Measurements from ENCODE around the gene OLFM2. TPM values are rescaled to one million over a fixed set of nuclear protein-coding genes. Genes with fewer than 3 reads are reported as not detected.
"Not testable (repeated sequence)": the region's sequence is repeated elsewhere in the genome, so short reads cannot be mapped to it uniquely, and the experiment has no call there.

The OLFM2 gene
- total RNA-seq, 1 donor from 2014 or later: 18.8 TPM

- Histone ChIP-seq H3K27me3 (ENCODE audit: control insufficient read depth in 3 of 3, insufficient read depth in 3 of 3, low read length in 3 of 3) (no peaks in the 10 kb centered on the region), H3K27ac (ENCODE audit: low read depth, low read length) (no peak overlapping the region), H3K9me3 (ENCODE audit: control insufficient read depth in 3 of 3, low read length in 3 of 3) (no peaks in the 10 kb centered on the region), H3K4me1 (ENCODE audit: control insufficient read depth in 3 of 3, insufficient read depth in 3 of 3, low read length in 3 of 3) (no peaks in the 10 kb centered on the region), H3K4me3 (ENCODE audit: low read length in 3 of 3) (no peak overlapping the region), H3K9ac (ENCODE audit: low read depth in 1 of 3, low read length in 3 of 3) (no peak overlapping the region), H3K36me3 (ENCODE audit: control insufficient read depth in 3 of 3, insufficient read depth in 3 of 3, low read length in 3 of 3) (peaks cover 0 to 2% (median 0%) of the 10 kb centered on the region in 3 donors)
These were observed 79.1 kb downstream of the OLFM2 start for GRCh38 chr19:9857076-9857721.

DNA sequence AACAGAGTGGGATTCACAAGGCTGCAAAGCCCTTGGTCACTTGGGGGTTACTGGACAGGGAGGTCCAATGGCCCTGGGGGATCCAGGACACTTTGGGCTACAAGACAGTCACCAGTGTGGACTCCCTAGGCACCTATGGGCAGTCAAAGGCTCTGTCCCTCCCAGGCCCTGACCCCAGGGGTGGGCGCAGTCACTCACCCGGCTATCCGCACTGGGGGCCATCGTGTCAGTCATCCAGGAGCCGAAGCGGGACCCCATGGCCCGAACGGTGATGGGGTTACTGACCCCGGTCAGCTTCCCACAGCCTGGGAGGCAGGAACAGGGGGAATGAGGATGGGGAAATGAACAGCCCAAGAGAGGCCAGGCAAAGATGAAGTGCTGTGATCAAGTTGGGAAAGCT, 79.7 kb downstream of the OLFM2 start:
- H3K27me3 ChIP-seq (ENCODE audit: control insufficient read depth in 3 of 3, insufficient read depth in 3 of 3, low read length in 3 of 3): no peaks in the 10 kb centered on the region

GRCh38 chr19:9854282-9854846, 82.0 kb downstream of the OLFM2 start:
- no peaks in the 10 kb centered on the region for H3K9me3 ChIP-seq (ENCODE audit: control insufficient read depth in 3 of 3, low read length in 3 of 3)
- no peaks in the 10 kb centered on the region for H3K27me3 ChIP-seq (ENCODE audit: control insufficient read depth in 3 of 3, insufficient read depth in 3 of 3, low read length in 3 of 3)
- H3K27ac ChIP-seq (ENCODE audit: low read depth, low read length): no peak overlapping the region
- H3K9ac ChIP-seq (ENCODE audit: low read depth in 1 of 3, low read length in 3 of 3): no peak overlapping the region
- H3K4me1 ChIP-seq (ENCODE audit: control insufficient read depth in 3 of 3, insufficient read depth in 3 of 3, low read length in 3 of 3): no peaks in the 10 kb centered on the region
- H3K36me3 ChIP-seq (ENCODE audit: control insufficient read depth in 3 of 3, insufficient read depth in 3 of 3, low read length in 3 of 3): peaks cover 0 to 3% (median 0%) of the 10 kb centered on the region in 3 donors
- H3K4me3 ChIP-seq (ENCODE audit: low read length in 3 of 3): no peak overlapping the region

More for the DNA sequence above, 79.7 kb downstream of the OLFM2 start:
- no peaks in the 10 kb centered on the region for H3K4me1 ChIP-seq (ENCODE audit: control insufficient read depth in 3 of 3, insufficient read depth in 3 of 3, low read length in 3 of 3)
- peaks cover 0 to 2% (median 0%) of the 10 kb centered on the region in 3 donors for H3K36me3 ChIP-seq (ENCODE audit: control insufficient read depth in 3 of 3, insufficient read depth in 3 of 3, low read length in 3 of 3)
- no peak overlapping the region for H3K9ac ChIP-seq (ENCODE audit: low read depth in 1 of 3, low read length in 3 of 3)
- no peaks in the 10 kb centered on the region for H3K9me3 ChIP-seq (ENCODE audit: control insufficient read depth in 3 of 3, low read length in 3 of 3)
- H3K27ac ChIP-seq (ENCODE audit: low read depth, low read length): no peak overlapping the region
- no peak overlapping the region for H3K4me3 ChIP-seq (ENCODE audit: low read length in 3 of 3)

DNA sequence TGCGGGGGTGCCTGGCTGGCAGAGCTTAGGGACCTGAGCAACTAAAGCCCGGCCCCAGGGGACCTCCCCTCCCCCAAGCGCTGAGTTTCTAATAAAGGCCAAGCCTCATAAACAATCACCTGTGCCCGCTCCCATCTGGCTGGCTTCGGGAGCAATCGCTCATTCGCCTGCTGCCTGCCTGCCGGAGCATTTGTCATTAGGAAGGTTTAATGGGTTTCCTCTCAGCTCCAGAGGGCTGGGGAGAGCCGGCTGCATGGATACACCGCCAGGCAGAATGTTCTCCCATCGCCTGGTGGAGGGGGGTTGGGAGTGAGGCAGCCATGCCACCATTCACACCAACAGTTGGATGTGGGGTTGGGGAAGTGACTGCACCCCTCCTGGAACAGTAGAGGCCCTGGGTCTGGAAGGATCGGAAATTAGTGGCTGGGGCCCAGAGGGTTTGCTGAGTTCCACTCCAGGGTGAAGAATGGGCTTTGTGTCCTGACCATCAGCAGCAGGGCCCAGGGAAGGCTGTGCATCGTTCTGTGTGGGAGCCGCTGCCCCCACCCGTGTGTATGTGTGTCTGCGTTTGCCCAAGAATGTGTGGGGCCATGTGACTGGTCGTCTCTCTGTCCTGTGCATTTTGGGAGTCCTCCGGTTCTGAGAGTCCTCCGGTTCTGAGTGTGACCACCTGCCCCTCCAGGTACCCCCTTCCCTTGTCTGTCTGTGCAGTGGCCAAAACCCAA, 85.9 kb downstream of the OLFM2 start:
- Histone ChIP-seq H3K27me3 (ENCODE audit: control insufficient read depth in 3 of 3, insufficient read depth in 3 of 3, low read length in 3 of 3) (no peaks in the 10 kb centered on the region), H3K9ac (ENCODE audit: low read depth in 1 of 3, low read length in 3 of 3) (no peak overlapping the region), H3K27ac (ENCODE audit: low read depth, low read length) (no peak overlapping the region), H3K9me3 (ENCODE audit: control insufficient read depth in 3 of 3, low read length in 3 of 3) (no peaks in the 10 kb centered on the region), H3K36me3 (ENCODE audit: control insufficient read depth in 3 of 3, insufficient read depth in 3 of 3, low read length in 3 of 3) (peaks cover 23 to 31% (median 26%) of the 10 kb centered on the region in 3 donors), H3K4me1 (ENCODE audit: control insufficient read depth in 3 of 3, insufficient read depth in 3 of 3, low read length in 3 of 3) (peaks cover 0 to 7% (median 3%) of the 10 kb centered on the region in 3 donors), H3K4me3 (ENCODE audit: low read length in 3 of 3) (no peak overlapping the region)

DNA sequence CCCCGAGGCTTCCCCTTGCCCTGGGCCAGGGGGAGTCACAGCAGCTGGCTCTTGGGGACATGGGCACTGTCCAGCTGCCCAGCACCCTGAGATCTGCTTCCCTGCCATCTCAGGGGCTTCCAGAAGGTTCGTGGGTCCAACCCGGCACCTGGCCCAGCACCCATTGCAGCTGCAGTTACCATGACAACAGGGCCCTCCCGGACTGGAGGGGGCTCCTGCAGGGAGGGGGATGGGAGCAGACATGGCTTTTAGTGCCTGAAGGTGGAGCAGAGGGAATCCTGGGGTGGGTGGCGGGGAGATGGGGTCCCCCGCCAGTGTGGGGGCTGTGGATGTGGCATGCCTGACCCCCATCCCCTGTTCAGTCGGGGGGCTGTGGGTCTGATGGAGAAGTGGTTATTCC, 86.5 kb downstream of the OLFM2 start:
- H3K4me3 ChIP-seq (ENCODE audit: low read length in 3 of 3): no peak overlapping the region
- no peak overlapping the region for H3K9ac ChIP-seq (ENCODE audit: low read depth in 1 of 3, low read length in 3 of 3)
- H3K36me3 ChIP-seq (ENCODE audit: control insufficient read depth in 3 of 3, insufficient read depth in 3 of 3, low read length in 3 of 3): peaks cover 27 to 34% (median 29%) of the 10 kb centered on the region in 3 donors
- no peaks in the 10 kb centered on the region for H3K9me3 ChIP-seq (ENCODE audit: control insufficient read depth in 3 of 3, low read length in 3 of 3)
- H3K27me3 ChIP-seq (ENCODE audit: control insufficient read depth in 3 of 3, insufficient read depth in 3 of 3, low read length in 3 of 3): no peaks in the 10 kb centered on the region
- peaks cover 0 to 7% (median 3%) of the 10 kb centered on the region in 3 donors for H3K4me1 ChIP-seq (ENCODE audit: control insufficient read depth in 3 of 3, insufficient read depth in 3 of 3, low read length in 3 of 3)
- no peak overlapping the region for H3K27ac ChIP-seq (ENCODE audit: low read depth, low read length)

GRCh38 chr19:9848762-9849161, 87.6 kb downstream of the OLFM2 start:
- Histone ChIP-seq H3K9me3 (ENCODE audit: control insufficient read depth in 3 of 3, low read length in 3 of 3) (peaks cover 0 to 4% (median 0%) of the 10 kb centered on the region in 3 donors), H3K4me1 (ENCODE audit: control insufficient read depth in 3 of 3, insufficient read depth in 3 of 3, low read length in 3 of 3) (peaks cover 0 to 7% (median 3%) of the 10 kb centered on the region in 3 donors), H3K9ac (ENCODE audit: low read depth in 1 of 3, low read length in 3 of 3) (no peak overlapping the region), H3K4me3 (ENCODE audit: low read length in 3 of 3) (no peak overlapping the region), H3K36me3 (ENCODE audit: control insufficient read depth in 3 of 3, insufficient read depth in 3 of 3, low read length in 3 of 3) (peaks cover 37 to 38% (median 38%) of the 10 kb centered on the region in 3 donors), H3K27me3 (ENCODE audit: control insufficient read depth in 3 of 3, insufficient read depth in 3 of 3, low read length in 3 of 3) (no peaks in the 10 kb centered on the region), H3K27ac (ENCODE audit: low read depth, low read length) (no peak overlapping the region)

GRCh38 chr19:9848060-9848459, 88.3 kb downstream of the OLFM2 start:
- Histone ChIP-seq H3K9me3 (ENCODE audit: control insufficient read depth in 3 of 3, low read length in 3 of 3) (peaks cover 0 to 9% (median 0%) of the 10 kb centered on the region in 3 donors), H3K27me3 (ENCODE audit: control insufficient read depth in 3 of 3, insufficient read depth in 3 of 3, low read length in 3 of 3) (no peaks in the 10 kb centered on the region), H3K36me3 (ENCODE audit: control insufficient read depth in 3 of 3, insufficient read depth in 3 of 3, low read length in 3 of 3) (peaks cover 44% of the 10 kb centered on the region in 3 donors), H3K9ac (ENCODE audit: low read depth in 1 of 3, low read length in 3 of 3) (no peak overlapping the region), H3K27ac (ENCODE audit: low read depth, low read length) (no peak overlapping the region), H3K4me1 (ENCODE audit: control insufficient read depth in 3 of 3, insufficient read depth in 3 of 3, low read length in 3 of 3) (peaks cover 0 to 7% (median 3%) of the 10 kb centered on the region in 3 donors), H3K4me3 (ENCODE audit: low read length in 3 of 3) (no peak overlapping the region)

- no peak overlapping the region for H3K27ac ChIP-seq (ENCODE audit: low read depth, low read length)
- no peaks in the 10 kb centered on the region for H3K27me3 ChIP-seq (ENCODE audit: control insufficient read depth in 3 of 3, insufficient read depth in 3 of 3, low read length in 3 of 3)
- H3K9me3 ChIP-seq (ENCODE audit: control insufficient read depth in 3 of 3, low read length in 3 of 3): peaks cover 0 to 10% (median 0%) of the 10 kb centered on the region in 3 donors
- no peak overlapping the region for H3K4me3 ChIP-seq (ENCODE audit: low read length in 3 of 3)
- H3K9ac ChIP-seq (ENCODE audit: low read depth in 1 of 3, low read length in 3 of 3): no peak overlapping the region
- H3K36me3 ChIP-seq (ENCODE audit: control insufficient read depth in 3 of 3, insufficient read depth in 3 of 3, low read length in 3 of 3): peaks cover 52 to 53% (median 53%) of the 10 kb centered on the region in 3 donors
- peaks cover 0 to 7% (median 3%) of the 10 kb centered on the region in 3 donors for H3K4me1 ChIP-seq (ENCODE audit: control insufficient read depth in 3 of 3, insufficient read depth in 3 of 3, low read length in 3 of 3)
These were observed 89.1 kb downstream of the OLFM2 start for GRCh38 chr19:9847087-9847671.

DNA sequence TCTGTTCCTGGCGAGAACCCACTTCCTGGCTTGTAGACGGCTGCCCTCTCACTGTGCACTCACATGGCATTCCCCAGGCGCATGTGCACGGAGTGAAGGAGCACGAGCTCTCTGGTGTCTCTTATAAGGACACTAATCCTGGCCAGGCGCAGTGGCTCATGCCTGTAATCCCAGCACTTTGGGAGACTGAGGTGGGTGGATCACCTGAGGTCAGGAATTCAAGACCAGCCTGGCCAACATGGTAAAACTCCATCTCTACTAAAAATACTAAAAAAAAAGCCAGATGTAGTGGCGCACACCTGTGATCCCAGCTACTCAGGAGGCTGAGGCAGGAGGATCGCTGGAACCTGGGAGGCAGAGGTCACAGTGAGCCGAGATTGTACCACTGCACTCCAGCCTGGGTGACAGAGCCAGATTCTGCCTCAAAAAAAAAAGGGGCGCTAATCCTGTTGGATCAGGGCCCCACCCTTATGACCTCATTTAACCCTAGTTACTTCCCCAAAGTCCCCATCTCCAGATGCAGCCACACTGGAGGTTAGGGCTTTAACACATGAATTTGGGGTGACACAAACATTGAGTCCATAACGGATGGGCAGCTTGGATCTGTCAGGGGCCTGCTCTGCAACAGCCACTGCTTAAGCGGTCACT, 92.6 kb downstream of the OLFM2 start:
- not testable (repeated sequence) for H3K4me1 ChIP-seq (ENCODE audit: control insufficient read depth in 3 of 3, insufficient read depth in 3 of 3, low read length in 3 of 3); H3K27me3 ChIP-seq (ENCODE audit: control insufficient read depth in 3 of 3, insufficient read depth in 3 of 3, low read length in 3 of 3); H3K9ac ChIP-seq (ENCODE audit: low read depth in 1 of 3, low read length in 3 of 3); H3K27ac ChIP-seq (ENCODE audit: low read depth, low read length); H3K4me3 ChIP-seq (ENCODE audit: low read length in 3 of 3)
- Histone ChIP-seq H3K9me3 (ENCODE audit: control insufficient read depth in 3 of 3, low read length in 3 of 3) (peaks cover 0 to 10% (median 0%) of the 10 kb centered on the region in 3 donors), H3K36me3 (ENCODE audit: control insufficient read depth in 3 of 3, insufficient read depth in 3 of 3, low read length in 3 of 3) (peaks cover 67 to 77% (median 76%) of the 10 kb centered on the region in 3 donors)

Measured in skeletal muscle tissue (tissue), 4 donors.